ENCODE data around the gene DNAJB11. TPM values are rescaled to one million over a fixed set of nuclear protein-coding genes. Genes with fewer than 3 reads are reported as not detected.
"Not testable (repeated sequence)": the region's sequence is repeated elsewhere in the genome, so short reads cannot be mapped to it uniquely, and the experiment has no call there.

Gene DNAJB11
- 35.3 TPM for total RNA-seq

DNA sequence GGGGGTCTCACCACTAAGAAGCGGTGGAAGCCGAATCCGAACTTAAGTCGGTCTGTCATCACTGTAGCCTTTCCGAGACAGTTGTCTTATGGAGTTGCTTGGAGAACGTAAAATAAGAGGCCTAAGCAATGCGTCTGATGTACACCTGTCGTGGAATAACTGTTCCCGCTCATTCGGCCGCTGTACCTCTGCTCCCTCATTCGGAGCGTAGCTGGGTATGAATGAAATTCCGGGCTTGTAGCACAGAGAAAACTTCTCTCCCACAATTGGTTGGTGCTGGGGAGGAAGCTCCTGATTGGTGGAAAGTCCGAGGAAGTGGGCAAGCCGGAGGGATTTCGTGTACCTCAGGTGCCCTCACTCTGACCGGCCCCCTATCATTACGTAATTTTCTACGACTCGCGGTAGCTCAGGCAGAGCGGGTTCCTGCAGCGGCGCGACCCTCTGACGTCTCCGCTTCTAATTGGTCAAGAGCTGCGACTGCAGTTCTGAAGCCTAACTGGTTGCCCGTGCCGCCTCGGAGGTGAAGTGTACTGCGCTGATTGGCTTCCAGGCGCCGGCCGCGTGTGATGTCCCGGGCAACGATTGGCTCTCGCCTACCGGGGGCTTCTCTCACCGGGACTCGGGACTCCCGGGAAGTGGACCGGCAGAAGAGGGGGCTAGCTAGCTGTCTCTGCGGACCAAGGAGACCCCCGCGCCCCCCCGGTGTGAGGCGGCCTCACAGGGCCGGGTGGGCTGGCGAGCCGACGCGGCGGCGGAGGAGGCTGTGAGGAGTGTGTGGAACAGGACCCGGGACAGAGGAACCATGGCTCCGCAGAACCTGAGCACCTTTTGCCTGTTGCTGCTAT lies at the start of gene DNAJB11:
Gene DNAJB11, plus strand, starts transcription at position 625 of the 845 bp plus-strand sequence. Its CDS starts 178 bp downstream, at position 803.
- DNase-seq (ENCODE audit: low spot score), result peak; percentile 100
- peak; percentile 81 for ATAC-seq

DNA sequence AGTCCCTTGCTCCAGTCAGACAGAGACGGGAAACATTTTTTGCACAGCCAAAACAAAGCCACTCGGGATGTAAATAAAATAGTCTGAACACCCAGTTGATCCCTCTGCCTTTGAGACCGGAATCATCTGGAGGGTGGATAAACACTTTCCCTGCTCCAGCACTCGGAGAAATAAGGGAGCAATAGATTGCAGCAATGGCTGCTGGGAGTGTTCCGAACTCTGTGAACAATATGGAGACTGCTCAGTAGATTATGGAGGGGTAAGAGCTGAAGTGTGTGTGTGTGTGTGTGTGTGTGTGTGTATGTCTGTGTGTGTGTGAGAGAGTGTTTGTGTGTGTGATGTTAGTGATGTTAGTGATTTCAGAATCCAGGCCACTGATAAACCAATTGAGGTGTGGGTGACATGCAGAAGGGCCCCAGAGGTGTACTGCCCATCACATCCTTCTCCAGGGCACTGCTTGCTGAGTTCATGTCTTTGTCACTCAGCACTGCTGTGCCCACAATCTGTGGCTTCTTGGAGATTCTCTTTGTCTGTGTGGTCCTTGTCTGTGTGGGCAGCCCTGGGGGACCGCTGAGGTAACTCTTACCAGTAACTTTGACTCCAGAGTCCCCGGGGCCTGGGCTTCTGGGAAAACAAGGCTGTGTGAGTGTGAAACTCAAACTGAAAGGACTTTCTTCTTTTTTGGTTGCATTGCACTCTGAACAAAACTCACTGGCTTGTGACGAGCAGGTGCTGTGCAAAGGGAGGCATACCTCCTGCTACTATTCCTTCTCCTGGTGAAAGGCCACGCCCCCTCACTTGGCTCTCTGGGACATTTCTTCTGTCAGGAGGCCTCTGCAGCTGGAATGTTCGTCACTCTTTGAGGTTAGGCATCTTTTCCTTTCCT lies 49.3 kb upstream of the DNAJB11 start:
- DNase-seq (ENCODE audit: low spot score) (no peak), ATAC-seq (no peak)

DNA sequence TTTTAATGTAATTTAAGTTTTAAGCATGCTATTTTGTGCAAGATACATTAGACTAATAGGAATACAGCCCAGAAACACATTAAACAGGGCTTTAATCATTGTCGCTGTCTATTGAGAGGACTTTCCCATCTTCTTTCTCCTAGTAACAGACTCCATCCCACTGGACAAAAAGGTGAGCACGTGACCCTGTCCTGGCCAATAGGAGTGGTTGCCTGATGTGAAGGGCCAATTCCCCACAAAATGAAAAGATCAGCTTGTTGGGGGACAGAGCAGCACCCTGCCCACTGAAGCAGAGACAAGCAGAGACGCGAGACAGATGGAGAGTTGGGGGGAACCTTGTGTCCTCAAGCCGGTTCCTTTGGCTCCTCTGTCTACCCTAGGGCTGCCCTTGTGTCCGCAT lies 47.5 kb upstream of the DNAJB11 start:
- DNase-seq (ENCODE audit: low spot score) (no peak), ATAC-seq (no peak)

DNA sequence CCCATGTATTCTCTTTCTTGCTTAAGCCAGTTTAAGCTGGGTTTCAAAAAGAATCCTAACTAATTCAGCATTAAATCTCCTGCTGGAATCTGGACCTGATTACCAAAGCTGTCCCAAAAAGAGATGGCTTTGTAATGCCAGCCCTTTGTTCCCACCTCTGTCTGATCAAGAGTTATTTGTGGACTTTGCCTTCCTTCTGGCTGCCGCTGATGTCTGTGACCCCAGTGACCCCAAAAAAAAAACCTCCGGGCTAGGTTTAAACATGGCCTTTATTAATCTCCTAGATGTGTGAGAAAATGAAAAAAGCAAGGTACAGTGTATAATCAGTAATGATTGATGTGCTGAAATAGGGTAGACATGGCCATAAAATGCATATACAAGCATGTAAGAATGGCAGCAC lies 47.1 kb upstream of the DNAJB11 start:
- ATAC-seq (no peak), DNase-seq (ENCODE audit: low spot score) (no peak)

GRCh38 chr3:186524616-186525015 lies 45.9 kb upstream of the DNAJB11 start:
- DNase-seq (ENCODE audit: low spot score) (no peak), ATAC-seq (no peak)

DNA sequence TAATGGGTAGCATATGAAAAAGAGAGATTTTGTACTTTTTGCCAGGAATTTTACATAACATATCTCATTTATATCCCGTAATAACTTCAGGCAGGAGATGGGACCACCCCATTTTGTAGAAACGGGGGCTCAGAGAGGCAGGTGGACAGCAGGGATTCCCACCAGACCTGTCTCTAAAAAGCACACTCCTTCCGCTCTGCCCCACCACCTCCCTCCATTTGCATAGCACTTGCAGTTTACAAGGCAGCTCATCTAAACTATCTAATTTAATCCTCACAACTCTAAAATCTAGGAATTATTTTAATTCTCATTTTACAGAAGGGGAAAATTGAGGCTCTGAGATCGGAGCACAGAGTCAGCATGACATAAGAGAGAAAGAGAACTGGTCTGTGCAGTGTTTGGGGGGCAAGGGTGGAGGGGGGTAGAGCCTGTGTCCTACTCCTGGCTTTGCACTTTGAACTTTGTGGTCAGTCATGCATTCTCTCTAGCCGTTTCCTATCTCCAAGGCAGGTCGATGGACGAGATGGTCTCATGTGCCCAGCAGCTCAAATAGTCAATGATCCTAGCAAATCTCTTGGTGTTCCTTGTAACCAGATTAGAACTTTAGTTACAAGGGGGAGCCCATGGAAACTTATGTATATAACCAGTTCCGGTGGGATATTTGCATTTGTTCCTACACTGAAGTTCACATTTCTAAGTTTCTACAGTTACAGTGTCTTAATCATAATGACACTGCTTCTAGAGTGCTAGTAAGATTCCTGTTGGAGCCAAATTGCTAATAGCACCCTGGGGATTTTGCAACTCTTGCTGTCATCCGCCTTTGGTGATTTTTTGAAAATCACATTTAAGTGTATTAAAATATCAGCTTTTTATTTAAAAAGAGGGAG lies 44.9 kb upstream of the DNAJB11 start:
- DNase-seq (ENCODE audit: low spot score) (no peak), ATAC-seq (no peak)

GRCh38 chr3:186526256-186526606 lies 44.3 kb upstream of the DNAJB11 start:
- no peak for ATAC-seq
- no peak for DNase-seq (ENCODE audit: low spot score)

DNA sequence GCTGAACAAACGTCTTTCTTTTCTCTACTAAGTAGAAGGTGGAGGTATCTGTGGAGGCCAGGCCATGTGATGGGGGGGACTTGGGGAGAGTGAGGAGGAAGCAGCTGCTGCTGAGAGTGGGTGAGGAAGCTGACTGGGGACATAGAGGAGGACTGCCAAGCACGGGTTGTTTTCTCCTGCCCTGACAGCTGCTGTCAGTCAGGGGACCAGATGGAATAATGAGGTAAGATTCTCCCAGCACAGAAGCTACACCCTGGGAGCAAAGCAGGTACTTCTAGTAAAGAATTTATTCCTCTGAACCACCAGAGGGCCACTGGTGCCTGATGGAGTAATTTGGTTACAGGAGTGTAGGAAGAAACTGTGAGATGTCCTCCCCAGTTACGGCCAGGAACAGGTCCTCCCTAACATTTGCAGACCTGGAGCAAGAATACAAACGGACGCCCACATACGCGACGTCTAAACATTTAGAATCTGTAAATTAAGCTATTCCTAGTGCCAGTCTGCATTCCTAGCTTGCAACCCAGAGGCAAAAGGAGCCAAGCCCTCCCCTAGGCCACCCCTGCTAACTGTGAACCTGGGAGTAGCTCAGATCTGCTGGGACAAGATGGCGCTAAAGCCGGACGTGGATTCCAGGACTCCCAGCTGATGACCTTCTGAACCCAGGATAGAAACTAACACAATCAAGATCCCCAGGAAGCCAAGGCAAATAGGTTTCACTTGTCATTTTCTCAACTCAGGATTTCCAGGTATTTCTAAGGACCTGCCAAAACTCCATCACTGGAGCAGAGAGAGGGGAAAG lies 41.1 kb upstream of the DNAJB11 start:
- ATAC-seq, result no peak
- no peak for DNase-seq (ENCODE audit: low spot score)

DNA sequence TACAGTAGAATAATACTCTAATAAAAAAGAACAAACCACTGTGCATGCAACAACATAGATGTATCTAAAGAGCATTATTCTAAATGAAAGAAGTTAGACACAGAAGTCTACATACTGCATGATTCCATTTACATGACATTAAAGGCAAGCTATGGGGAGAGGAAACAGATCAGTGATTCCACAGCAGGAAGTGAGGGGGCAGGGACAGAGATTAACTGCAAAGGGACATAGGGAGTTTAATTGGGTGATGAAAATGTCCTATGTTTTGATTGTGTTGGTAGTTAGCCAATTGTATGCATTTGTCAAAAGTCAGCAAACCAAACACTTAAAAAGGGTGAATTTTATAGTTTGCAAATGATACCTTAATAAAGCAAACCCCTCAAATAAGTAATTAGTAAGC lies 40.1 kb upstream of the DNAJB11 start:
- DNase-seq (ENCODE audit: low spot score) (no peak), ATAC-seq (no peak)

- not testable (repeated sequence) for DNase-seq (ENCODE audit: low spot score); ATAC-seq
Observed at GRCh38 chr3:186531694-186532093, 38.8 kb upstream of the DNAJB11 start.

- DNase-seq (ENCODE audit: low spot score) (no peak), ATAC-seq (no peak)
Observed at GRCh38 chr3:186532598-186533072, 37.9 kb upstream of the DNAJB11 start.

DNA sequence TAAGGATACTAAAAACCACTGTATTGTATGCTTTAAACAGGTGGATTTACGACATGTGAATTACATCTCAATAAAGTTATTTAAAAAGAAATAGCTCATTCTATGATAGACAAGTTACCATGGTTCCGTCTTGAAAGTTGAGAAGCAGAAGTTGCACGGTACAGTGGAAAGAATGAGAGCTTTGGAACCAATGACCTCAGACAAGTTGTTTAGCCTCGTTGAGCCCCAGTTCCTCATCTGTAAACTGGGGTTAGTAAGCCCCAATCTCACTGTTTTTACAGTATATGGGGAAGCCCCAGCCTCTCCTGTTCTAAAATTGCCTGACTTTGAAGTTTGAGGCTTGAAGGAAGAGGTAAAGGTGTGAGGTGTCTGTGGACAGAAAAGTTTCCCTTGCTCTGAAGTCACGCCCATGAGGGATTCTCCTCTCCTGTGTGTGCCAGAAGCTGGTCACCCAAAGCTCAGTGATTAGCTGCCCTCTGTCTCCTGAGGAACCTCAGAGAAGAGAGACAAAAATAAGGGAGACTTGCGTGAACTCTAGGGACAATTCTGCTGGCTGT lies 36.3 kb upstream of the DNAJB11 start:
- DNase-seq (ENCODE audit: low spot score), result no peak
- peak; percentile 36 for ATAC-seq

- ATAC-seq, result peak; percentile 77
- DNase-seq (ENCODE audit: low spot score), result no peak
Observed at GRCh38 chr3:186536883-186537844, 33.4 kb upstream of the DNAJB11 start.

- ATAC-seq (no peak), DNase-seq (ENCODE audit: low spot score) (no peak)
Observed at GRCh38 chr3:186538779-186539178, 31.7 kb upstream of the DNAJB11 start.

DNA sequence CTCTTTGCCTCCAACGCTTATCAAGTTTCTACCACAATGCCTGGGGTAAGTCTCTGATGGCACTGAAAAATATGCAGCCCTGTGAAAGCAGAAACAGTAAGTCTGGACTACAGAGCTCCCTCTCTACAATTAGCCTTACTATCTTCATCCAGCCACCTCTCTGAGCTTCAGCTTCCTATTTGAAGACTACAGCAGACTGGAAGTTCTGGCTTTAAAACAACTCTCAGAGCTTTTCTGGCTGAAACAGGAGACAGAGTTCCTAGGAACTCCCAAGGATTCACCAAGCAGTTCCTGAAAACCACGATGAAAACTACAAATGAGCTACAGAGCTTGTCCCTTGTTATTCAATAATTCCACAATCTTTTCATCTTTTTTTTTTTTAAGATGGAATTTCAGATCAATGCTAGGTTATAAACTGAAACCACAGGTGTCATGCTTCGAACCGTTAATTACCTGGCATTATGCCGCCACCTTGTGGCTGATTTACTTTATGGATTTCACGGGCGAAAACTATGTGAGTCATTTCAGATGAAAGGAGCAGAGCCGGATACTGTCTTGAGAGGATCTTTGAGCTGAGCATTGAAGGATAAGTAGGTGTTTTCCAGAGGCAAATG lies 30.2 kb upstream of the DNAJB11 start:
- peak; percentile 91 for ATAC-seq
- peak; percentile 71 for DNase-seq (ENCODE audit: low spot score)

GRCh38 chr3:186540835-186541226 lies 29.7 kb upstream of the DNAJB11 start:
- DNase-seq (ENCODE audit: low spot score), result no peak
- no peak for ATAC-seq

GRCh38 chr3:186544281-186544680 lies 26.2 kb upstream of the DNAJB11 start, which contains the start of gene CRYGS:
Gene CRYGS (minus strand): TSS chr3:186544380. CDS start chr3:186544326, 54 bp downstream.
- ATAC-seq (no peak), DNase-seq (ENCODE audit: low spot score) (no peak)

- DNase-seq (ENCODE audit: low spot score), result no peak
- no peak for ATAC-seq
Observed at GRCh38 chr3:186549497-186549896, 21.0 kb upstream of the DNAJB11 start.
